K562 (cell line): ENCODE results near the gene SLC25A21. TPM values are rescaled to one million over a fixed set of nuclear protein-coding genes. Genes with fewer than 3 reads are reported as not detected.

Source experiments
- ATAC-seq: fragments of 200-7000 bp; cut with Tn5 transposase; 3 replicates; pipeline ENCODE4 v1.9.1; 2020; ENCODE audit warnings: moderate library complexity
- BruUV-seq: library from RNA; stranded (reverse); fragments of 400-500 nt; replicated peaks from 2 replicates; lab custom pipeline; 2021; lab: Mats Ljungman, UMichigan
- CTCF ChIA-PET: fragments of 300-600 bp; formaldehyde crosslinking; extraction: SDS; loops from one replicate; lab custom pipeline; 2021; ENCODE audit warnings: low intra/inter-chr PET ratio; lab: Yijun Ruan, JAX
- POLR2A ChIA-PET: fragments of 300-600, 350-650 bp; sonication (Branson Sonifier 250); formaldehyde crosslinking; extraction: SDS; loops from one replicate; lab custom pipeline; 2021; ENCODE audit warnings: antibody characterized with exemption, inconsistent platforms; lab: Yijun Ruan, JAX
- DNase-seq, 4 experiments: peaks; one replicate each; pipeline versions ENCODE4 v3.0.0 to v3.0.0-alpha.2; 2011 to 2018; ENCODE audit warnings: low spot score in 3 of 4, mixed read lengths in 3 of 4; ENCODE audit errors: extremely low read depth in 1 of 4
- FAIRE-seq: peaks from 2 replicates; lab custom pipeline; 2011; peaks lifted over from hg19 to GRCh38; lab: Jason Lieb, UNC
- H2AFZ ChIP-seq: 2 replicates; pipeline ENCODE4 v1.6.0; 2011; ENCODE audit warnings: low read depth, low read length, control low read depth, inconsistent platforms
- H3K27ac ChIP-seq: fragments of 200-600 bp; 3 replicates; pipeline ENCODE4 v1.8.0; 2011; ENCODE audit warnings: low read depth, mild to moderate bottlenecking, control low read depth, inconsistent platforms, low read length, moderate library complexity, mixed read lengths; ENCODE audit errors: extremely low read depth
- H3K27me3 ChIP-seq, 2 experiments: fragments of 300-600 bp in 1 of 2; 2 replicates in 1 of 2; 3 replicates in 1 of 2; pipeline versions ENCODE4 v1.6.0 to v1.8.0; 2011; ENCODE audit warnings: inconsistent platforms in 2 of 2, low read length in 2 of 2, mild to moderate bottlenecking in 1 of 2, mixed read lengths in 1 of 2, moderate library complexity in 1 of 2; ENCODE audit not compliant: control insufficient read depth in 2 of 2, insufficient read depth in 2 of 2
- H3K36me3 ChIP-seq: fragments of 300-600 bp; 3 replicates; pipeline ENCODE4 v1.8.0; 2011; ENCODE audit warnings: mild to moderate bottlenecking, low read length, inconsistent platforms; ENCODE audit not compliant: control insufficient read depth, insufficient read depth
- H3K4me1 ChIP-seq, 2 experiments: fragments of 200-600 bp in 1 of 2; replicated peaks in 1 of 2; 2 replicates in 1 of 2; 3 replicates in 1 of 2; pipeline versions ENCODE4 v1.5.1 to v1.8.0; 2011; ENCODE audit warnings: inconsistent platforms in 2 of 2, low read length in 2 of 2, mild to moderate bottlenecking in 1 of 2, mixed read lengths in 1 of 2, moderate library complexity in 1 of 2; ENCODE audit not compliant: control insufficient read depth in 2 of 2, insufficient read depth in 2 of 2
- H3K4me2 ChIP-seq: 2 replicates; pipeline ENCODE4 v1.6.1; 2011; ENCODE audit warnings: low read length, control low read depth, inconsistent platforms, mixed read lengths; ENCODE audit not compliant: insufficient read depth
- H3K4me3 ChIP-seq: fragments of 200-600 bp; sonication (generic), shearing (Covaris generic); 2 replicates; pipeline ENCODE4 v1.5.1; 2016; ENCODE audit warnings: control low read depth, inconsistent platforms
- H3K79me2 ChIP-seq: fragments of 200-600 bp; 3 replicates; pipeline ENCODE4 v1.8.0; 2011; ENCODE audit warnings: low read length, inconsistent platforms; ENCODE audit not compliant: control insufficient read depth, insufficient read depth
- H3K9ac ChIP-seq, 2 experiments: 2 replicates each; pipeline versions ENCODE4 v1.6.0 to v1.6.1; 2011; ENCODE audit warnings: low read depth in 2 of 2, low read length in 2 of 2, control low read depth in 1 of 2, inconsistent platforms in 1 of 2, mild to moderate bottlenecking in 1 of 2, mixed read lengths in 1 of 2; ENCODE audit not compliant: insufficient read depth in 1 of 2
- H3K9me1 ChIP-seq: one replicate; pipeline ENCODE4 v1.6.0; 2011; ENCODE audit warnings: inconsistent platforms, mild to moderate bottlenecking, low read length, moderate library complexity; ENCODE audit not compliant: control insufficient read depth, insufficient read depth
- H3K9me3 ChIP-seq: replicated peaks from 2 replicates; pipeline ENCODE4 v1.5.1; 2011; ENCODE audit warnings: low read depth, low read length, inconsistent platforms; ENCODE audit not compliant: control insufficient read depth, insufficient read depth
- H4K20me1 ChIP-seq: replicated peaks from 2 replicates; pipeline ENCODE4 v1.6.1; 2011; ENCODE audit warnings: low read length, inconsistent platforms, mixed read lengths; ENCODE audit not compliant: control insufficient read depth, insufficient read depth
- FOXK1 ChIP-seq: sonication (generic); formaldehyde crosslinking; IDR thresholded peaks from 2 replicates; pipeline ENCODE4 v1.8.0; 2022; ENCODE audit warnings: missing genetic modification reagents, mild to moderate bottlenecking, borderline replicate concordance
- KLF16 ChIP-seq: IDR thresholded peaks from 2 replicates; pipeline ENCODE4 v1.6.1; 2016; ENCODE audit warnings: antibody characterized with exemption
- OTX1 ChIP-seq: fragments of 450-650 bp; formaldehyde crosslinking; IDR thresholded peaks from 2 replicates; pipeline ENCODE4 v1.4.0; 2022; ENCODE audit warnings: mild to moderate bottlenecking
- PTBP1 ChIP-seq: fragments of 200-400 bp; formaldehyde crosslinking; IDR thresholded peaks from 2 replicates; pipeline ENCODE4 v1.6.1; 2017; ENCODE audit warnings: low read depth, low read length
- PTRF ChIP-seq: fragments of 450-650 bp; IDR thresholded peaks from 2 replicates; pipeline ENCODE4 v1.6.1; 2016; ENCODE audit warnings: mild to moderate bottlenecking, missing genetic modification characterization, missing compliant biosample characterization
- SIN3A ChIP-seq, 2 experiments: fragments of 150-350 bp in 1 of 2; IDR thresholded peaks; 2 replicates each; pipeline ENCODE4 v1.6.1; 2011 to 2016; ENCODE audit warnings: borderline replicate concordance in 2 of 2, low read depth in 2 of 2, low read length in 2 of 2, mild to moderate bottlenecking in 2 of 2, moderate library complexity in 2 of 2; ENCODE audit not compliant: control insufficient read depth in 1 of 2
- ZFPM2 ChIP-seq: fragments of 250-450 bp; sonication (Bioruptor Pico); IDR thresholded peaks from 2 replicates; pipeline ENCODE4 v1.5.1; 2022; ENCODE audit warnings: mild to moderate bottlenecking
- ZNF609 ChIP-seq: sonication (generic); formaldehyde crosslinking; IDR thresholded peaks from 2 replicates; pipeline ENCODE4 v1.8.1; 2023; ENCODE audit warnings: missing genetic modification reagents, mild to moderate bottlenecking, borderline replicate concordance
- WGBS: fragments of 100-300 bp; shearing (Covaris generic); methylation state at CpG from one replicate; pipeline ENCODE4 v1.1.6; 2016; ENCODE audit warnings: low coverage, mixed read lengths; ENCODE audit not compliant: insufficient coverage; ENCODE audit errors: missing lambda C conversion rate; 5-methylcytosine and 5-hydroxymethylcytosine counted together
- in situ Hi-C: fragments of 300-500 bp; cut with MboI; formaldehyde crosslinking; loops from 4 replicates; pipeline ENCODE4 v1.15.0; 2018; ENCODE audit warnings: inconsistent platforms, mixed read lengths
- intact Hi-C: fragments of 100-400 bp; cut with micrococcal nuclease; formaldehyde crosslinking; loops from 2 replicates; pipeline ENCODE4 v1.14.2; 2022
- polyA plus RNA-seq, 8 experiments: library from polyadenylated mRNA; depleted of rRNA in 4 of 8; stranded (reverse) in 5 of 8; unstranded in 3 of 8; fragments of >200 nt; fragmentation: Nextera tagmentation in 2 of 8; fragmentation: Illumina TruSeq in 1 of 8; extraction: Ambion mirVana in 2 of 8; extraction: Trizol in 1 of 8; gene quantifications; 2 replicates each; pipeline versions ENCODE4 v1.2.1 to v1.2.3, GENCODE V29; 2011 to 2014; ENCODE audit warnings: inconsistent platforms in 1 of 8, missing spikeins in 1 of 8
- total RNA-seq, 7 experiments: library from RNA; depleted of rRNA in 6 of 7; stranded (reverse); fragments of >200 nt in 6 of 7; fragmentation: Illumina TruSeq in 2 of 7; extraction: Trizol in 2 of 7; gene quantifications; 2 replicates each; pipeline versions ENCODE4 v1.2.1 to v1.2.3, GENCODE V29; 2011 to 2021; ENCODE audit warnings: low replicate concordance in 1 of 7
- TF ChIP-seq, protein P1 (sequence below): fragments of 250-450 bp; sonication (Bioruptor Pico); IDR thresholded peaks from 2 replicates; pipeline ENCODE4 v1.8.0; 2022; ENCODE audit warnings: inconsistent platforms

Gene SLC25A21
- total and polyA plus RNA-seq, 9 of the 15 experiments (the other 6 are each of a cell fraction or from before 2014, with no cell fraction given) = 15.2 to 46.7 (median 28.7) TPM

- ChIA-PET POLR2A (no interaction called here), CTCF (no interaction called here)
- DNase-seq (no peak), ATAC-seq (no peak), FAIRE-seq (no peak)
- Histone ChIP-seq H3K79me2 (no peaks in the 10 kb centered on the region), H3K4me3 (no peak overlapping the region), H3K4me2 (no peak overlapping the region), H3K36me3 (no peaks in the 10 kb centered on the region), H3K9me3 (no peaks in the 10 kb centered on the region), H4K20me1 (no peaks in the 10 kb centered on the region), H3K27ac (no peak overlapping the region), H3K4me1 (no peaks in the 10 kb centered on the region), H3K27me3 (no peaks in the 10 kb centered on the region), H3K9me1 (no peaks in the 10 kb centered on the region), H3K9ac (no peak overlapping the region), H2AFZ (no peak overlapping the region)
- TF ChIP-seq, protein P1, sequence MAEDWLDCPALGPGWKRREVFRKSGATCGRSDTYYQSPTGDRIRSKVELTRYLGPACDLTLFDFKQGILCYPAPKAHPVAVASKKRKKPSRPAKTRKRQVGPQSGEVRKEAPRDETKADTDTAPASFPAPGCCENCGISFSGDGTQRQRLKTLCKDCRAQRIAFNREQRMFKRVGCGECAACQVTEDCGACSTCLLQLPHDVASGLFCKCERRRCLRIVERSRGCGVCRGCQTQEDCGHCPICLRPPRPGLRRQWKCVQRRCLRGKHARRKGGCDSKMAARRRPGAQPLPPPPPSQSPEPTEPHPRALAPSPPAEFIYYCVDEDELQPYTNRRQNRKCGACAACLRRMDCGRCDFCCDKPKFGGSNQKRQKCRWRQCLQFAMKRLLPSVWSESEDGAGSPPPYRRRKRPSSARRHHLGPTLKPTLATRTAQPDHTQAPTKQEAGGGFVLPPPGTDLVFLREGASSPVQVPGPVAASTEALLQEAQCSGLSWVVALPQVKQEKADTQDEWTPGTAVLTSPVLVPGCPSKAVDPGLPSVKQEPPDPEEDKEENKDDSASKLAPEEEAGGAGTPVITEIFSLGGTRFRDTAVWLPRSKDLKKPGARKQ (CRISPR knock-in tag) = no peak
- TF ChIP-seq KLF16 (no peak), PTBP1 (no peak), SIN3A (IDR thresholded peaks at IDR 0.05; ENCODE audit: borderline replicate concordance in 2 of 2, control insufficient read depth in 1 of 2, low read depth in 2 of 2, low read length in 2 of 2) (no peak), FOXK1 (CRISPR knock-in tag) (no peak), PTRF (tag) (no peak), OTX1 (CRISPR knock-in tag) (no peak), ZFPM2 (no peak), ZNF609 (CRISPR knock-in tag) (no peak)
- no TSS peak for BruUV-seq
- 97% methylated on average over 6 of the region's 12 CpGs for WGBS
- intact Hi-C loops = no loop called here
- in situ Hi-C loops = no loop called here
Measured at GRCh38 chr14:36756226-36756625, 416.2 kb downstream of the SLC25A21 start.
